ENCODE measurements around the gene TARBP2.
"Not testable (repeated sequence)": the region's sequence is repeated elsewhere in the genome, so short reads cannot be mapped to it uniquely, and the experiment has no call there.

The TARBP2 gene

GRCh38 chr12:53516758-53517455 lies 15.8 kb downstream of the TARBP2 start:
- DNase-seq, result no peak

GRCh38 chr12:53518381-53518780 lies 17.3 kb downstream of the TARBP2 start:
- DNase-seq, result no peak

DNA sequence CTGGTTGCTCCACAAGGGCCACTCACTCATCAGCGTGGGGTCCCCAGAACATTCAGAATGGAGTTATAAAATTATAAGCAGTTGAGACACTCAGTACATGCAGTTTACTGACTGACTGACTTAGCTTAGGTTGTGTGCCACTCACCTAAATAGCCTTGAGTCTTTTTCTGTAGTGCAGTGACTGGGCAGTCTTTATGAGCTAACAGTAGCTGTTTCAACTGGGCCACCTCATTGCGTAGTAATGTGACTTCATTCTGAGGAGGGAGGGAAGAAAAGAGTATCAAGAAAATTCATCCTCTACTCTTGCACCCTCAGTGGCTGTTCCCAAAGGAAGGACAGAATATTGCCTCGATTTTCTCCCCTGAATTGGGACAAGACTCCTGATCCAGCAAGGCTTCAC lies 22.0 kb downstream of the TARBP2 start:
- no peak for DNase-seq

- DNase-seq, result no peak
Measured at GRCh38 chr12:53524476-53524875, 23.4 kb downstream of the TARBP2 start.

DNA sequence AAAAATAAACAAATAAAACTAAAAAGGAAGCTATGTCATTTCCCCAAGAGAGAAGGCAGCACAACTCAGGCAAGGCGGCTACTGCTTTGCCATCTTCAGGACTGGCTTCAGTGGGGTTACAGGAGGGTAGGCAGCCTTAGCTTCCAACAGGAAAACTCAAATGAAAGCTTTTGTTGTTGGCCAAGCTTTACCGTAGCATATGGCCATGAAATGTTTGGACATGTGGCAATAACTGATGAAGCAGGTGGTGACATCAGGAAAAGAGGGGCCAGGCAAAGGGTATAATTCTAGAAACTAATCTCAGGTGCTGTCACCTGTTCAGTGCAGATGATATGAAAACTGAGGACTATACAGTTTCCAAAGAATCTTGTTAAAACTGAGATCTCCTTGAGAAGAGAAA lies 29.0 kb downstream of the TARBP2 start:
- peak; percentile 84 to 93 for DNase-seq

DNA sequence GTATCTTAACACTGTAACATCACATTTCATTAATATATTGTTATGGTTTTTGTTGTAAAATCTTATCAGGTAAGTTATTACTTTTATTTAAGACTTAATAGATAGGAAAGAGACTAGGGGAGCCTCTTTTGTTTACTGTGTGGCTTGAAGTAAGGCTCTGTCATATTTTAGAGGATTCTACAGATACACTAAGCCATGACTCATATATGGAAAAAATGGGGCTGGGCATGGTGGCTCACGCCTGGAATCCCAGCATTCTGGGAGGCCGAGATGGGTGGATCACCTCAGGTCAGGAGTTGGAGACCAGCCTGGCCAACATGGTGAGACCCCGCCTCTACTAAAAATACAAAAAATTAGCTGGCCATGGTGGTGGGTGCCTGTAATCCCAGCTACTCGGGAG lies 29.8 kb downstream of the TARBP2 start:
- no peak for DNase-seq

DNA sequence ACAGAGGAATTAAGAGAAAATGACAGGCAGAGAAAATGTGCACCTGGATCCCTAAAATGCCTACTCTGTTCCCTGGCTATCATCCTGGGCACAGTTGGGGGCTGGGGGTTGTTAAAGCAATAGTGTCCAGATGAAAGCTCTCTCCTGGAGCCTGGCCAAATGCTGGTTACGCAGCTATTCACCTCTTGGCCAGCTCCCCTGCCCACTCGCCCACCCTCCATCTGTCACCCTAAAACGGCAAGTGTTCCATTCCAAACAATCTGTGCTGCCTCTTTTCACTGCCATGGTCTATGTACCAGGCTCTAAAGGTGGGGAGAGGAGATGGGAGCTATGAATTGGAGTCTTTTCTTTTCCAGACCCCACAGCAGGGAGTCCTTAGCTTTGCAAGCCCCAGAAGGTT lies 30.9 kb downstream of the TARBP2 start:
- DNase-seq, result peak; percentile 91 to 95

- peak in 1 of 2 experiments; percentile 50 for DNase-seq
Measured at GRCh38 chr12:53532524-53533445, 31.7 kb downstream of the TARBP2 start.

GRCh38 chr12:53533471-53533870 lies 32.4 kb downstream of the TARBP2 start:
- DNase-seq, result no peak

DNA sequence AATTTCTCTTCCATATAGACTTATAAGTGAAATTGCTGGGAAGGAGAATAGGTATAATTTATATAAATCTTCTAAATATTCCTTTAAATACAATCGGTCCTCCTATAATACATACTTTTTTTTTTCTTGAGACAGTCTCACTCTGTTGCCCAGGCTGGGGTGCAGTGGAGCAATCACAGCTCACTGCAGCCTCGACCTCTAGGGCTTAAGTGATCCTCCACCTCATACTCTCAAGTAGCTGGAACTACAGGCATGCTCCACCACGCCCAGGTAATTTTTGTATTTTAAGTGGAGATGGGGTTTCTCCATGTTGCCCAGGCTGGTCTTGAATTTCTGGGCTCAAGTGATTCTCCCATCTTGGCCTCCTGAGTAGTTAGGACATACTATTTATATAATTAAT lies 35.9 kb downstream of the TARBP2 start:
- no peak for DNase-seq

DNA sequence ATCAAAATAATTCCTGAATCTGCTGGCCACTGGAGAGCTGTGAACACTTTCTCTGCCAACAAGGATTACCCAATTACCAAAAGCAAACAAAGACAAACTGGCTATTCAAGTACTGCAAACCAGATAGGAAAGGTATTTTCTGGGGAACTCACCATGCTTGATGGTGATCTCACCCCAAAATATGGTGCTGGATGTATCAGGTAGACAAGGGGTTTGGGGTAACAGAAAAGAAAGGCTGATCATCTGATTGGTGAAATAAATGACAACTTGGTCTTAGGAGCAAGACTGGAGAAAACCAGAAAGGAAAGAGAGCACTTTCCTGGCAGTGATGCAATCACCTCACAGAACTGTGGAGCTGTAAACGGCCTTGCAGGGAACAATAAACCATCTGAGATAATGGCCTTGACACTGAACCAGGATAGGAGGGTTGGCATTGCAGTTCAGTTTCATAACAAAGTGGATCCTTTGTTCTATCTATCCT lies 37.2 kb downstream of the TARBP2 start:
- DNase-seq, result peak in 1 of 2 experiments; percentile 13

- DNase-seq, result no peak
Measured at GRCh38 chr12:53539526-53539925, 38.4 kb downstream of the TARBP2 start.

- DNase-seq, result peak in 1 of 2 experiments; percentile 79
Measured at GRCh38 chr12:53543539-53543938, 42.5 kb downstream of the TARBP2 start.

DNA sequence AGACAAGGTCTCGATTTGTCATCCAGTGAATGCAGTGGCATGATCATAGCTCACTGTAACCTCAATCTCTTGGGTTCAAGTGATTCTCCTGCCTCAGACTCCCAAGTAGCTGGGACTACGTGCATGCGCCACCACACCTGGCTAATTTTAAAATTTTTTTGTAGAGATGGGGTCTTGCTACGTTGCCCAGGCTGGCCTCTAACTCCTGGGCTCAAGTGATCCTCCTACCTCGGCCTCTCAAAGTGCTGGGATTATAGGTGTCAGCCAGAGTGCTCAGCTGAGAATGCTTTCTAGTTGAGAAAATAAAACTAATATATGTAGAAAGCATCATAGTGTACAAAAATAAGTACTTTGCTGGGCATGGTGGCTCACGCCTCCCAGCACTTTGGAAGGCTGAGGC lies 47.3 kb downstream of the TARBP2 start:
- DNase-seq, result not testable (repeated sequence)

DNA sequence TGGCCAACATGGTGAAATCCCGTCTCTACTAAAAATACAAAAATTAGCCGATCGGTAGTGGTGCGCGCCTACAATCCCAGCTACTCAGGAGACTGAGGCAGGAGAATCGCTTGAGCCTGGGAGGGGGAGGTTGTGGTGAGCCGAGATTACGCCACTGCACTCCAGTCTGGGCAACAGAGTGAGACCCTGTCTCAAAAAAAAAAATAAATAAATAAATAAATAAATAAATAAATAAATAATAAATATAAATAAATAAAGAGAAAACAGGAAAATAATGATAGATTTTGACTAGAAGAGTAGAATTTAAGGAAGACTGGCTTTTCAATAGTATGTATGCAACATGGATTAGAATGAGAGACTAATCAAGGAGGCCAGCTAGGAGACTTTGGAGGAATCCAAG lies 49.0 kb downstream of the TARBP2 start:
- not testable (repeated sequence) for DNase-seq

- DNase-seq, result no peak
Measured at GRCh38 chr12:53550595-53550994, 49.5 kb downstream of the TARBP2 start.

- DNase-seq, result peak in 1 of 2 experiments; percentile 22
Measured at GRCh38 chr12:53551889-53552291, 50.8 kb downstream of the TARBP2 start.

GRCh38 chr12:53552361-53553327 lies 51.6 kb downstream of the TARBP2 start:
- peak in 1 of 2 experiments; percentile 55 for DNase-seq

Measured in cerebellar nuclear complex (tissue), 1 donor.